ENCODE measurements around the gene MPHOSPH10. TPM values are rescaled to one million over a fixed set of nuclear protein-coding genes. Genes with fewer than 3 reads are reported as not detected.

The MPHOSPH10 gene
- total RNA-seq, 1 donor from 2014 or later, result 28.6 TPM

DNA sequence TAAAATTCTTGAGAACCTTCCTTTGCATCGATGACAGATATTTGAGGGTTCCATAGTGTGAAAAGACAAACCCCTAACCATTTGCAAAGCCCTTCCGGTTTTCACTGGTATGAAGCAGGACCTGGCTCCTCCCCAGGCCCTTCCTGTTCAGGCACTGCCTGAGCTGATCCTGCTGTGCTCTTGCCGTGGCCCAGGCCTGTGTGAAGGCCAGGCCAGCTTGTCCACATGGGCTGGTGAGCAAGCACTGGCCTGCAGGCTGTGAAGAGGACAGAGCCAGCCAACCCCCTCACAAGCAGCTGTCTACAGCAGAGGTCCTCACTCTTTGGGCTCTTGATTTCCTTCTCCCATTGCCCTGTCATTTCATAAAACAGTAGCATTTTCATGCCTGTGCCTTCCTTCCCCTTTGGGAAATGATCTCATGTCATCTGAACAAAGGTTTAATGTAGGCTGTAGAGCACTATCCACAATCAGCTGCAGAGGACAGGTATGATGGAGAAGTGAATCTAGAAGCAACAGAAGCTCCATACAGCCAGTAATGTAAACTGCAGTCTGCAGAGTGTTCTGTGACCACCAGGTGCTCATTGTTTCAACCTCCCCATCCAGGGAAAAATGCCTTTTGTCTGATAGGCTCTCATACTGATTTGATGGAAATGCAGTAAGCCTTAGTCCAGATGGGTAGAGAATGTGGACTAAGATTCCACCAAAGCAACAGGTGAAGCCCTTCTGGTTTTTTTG is 19.8 kb downstream of the MPHOSPH10 start:
- peaks cover 36% of the 10 kb centered on the region for H3K36me3 Mint-ChIP-seq (ENCODE audit: low read depth)
- H3K27me3 Mint-ChIP-seq (ENCODE audit: low read depth), result peaks cover 8% of the 10 kb centered on the region
- TF ChIP-seq, protein P1, sequence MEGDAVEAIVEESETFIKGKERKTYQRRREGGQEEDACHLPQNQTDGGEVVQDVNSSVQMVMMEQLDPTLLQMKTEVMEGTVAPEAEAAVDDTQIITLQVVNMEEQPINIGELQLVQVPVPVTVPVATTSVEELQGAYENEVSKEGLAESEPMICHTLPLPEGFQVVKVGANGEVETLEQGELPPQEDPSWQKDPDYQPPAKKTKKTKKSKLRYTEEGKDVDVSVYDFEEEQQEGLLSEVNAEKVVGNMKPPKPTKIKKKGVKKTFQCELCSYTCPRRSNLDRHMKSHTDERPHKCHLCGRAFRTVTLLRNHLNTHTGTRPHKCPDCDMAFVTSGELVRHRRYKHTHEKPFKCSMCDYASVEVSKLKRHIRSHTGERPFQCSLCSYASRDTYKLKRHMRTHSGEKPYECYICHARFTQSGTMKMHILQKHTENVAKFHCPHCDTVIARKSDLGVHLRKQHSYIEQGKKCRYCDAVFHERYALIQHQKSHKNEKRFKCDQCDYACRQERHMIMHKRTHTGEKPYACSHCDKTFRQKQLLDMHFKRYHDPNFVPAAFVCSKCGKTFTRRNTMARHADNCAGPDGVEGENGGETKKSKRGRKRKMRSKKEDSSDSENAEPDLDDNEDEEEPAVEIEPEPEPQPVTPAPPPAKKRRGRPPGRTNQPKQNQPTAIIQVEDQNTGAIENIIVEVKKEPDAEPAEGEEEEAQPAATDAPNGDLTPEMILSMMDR (IDR thresholded peaks at IDR 0.05), result no peak
- no peak for DNase-seq (ENCODE audit: low spot score)
- no peaks in the 10 kb centered on the region for H3K9me3 Mint-ChIP-seq (ENCODE audit: low read depth)
- no peak overlapping the region for H3K27ac Mint-ChIP-seq (ENCODE audit: unreplicated experiment)
- H3K4me3 Mint-ChIP-seq (ENCODE audit: unreplicated experiment), result no peak overlapping the region
- no peaks in the 10 kb centered on the region for H3K4me1 Mint-ChIP-seq (ENCODE audit: low read depth)

DNA sequence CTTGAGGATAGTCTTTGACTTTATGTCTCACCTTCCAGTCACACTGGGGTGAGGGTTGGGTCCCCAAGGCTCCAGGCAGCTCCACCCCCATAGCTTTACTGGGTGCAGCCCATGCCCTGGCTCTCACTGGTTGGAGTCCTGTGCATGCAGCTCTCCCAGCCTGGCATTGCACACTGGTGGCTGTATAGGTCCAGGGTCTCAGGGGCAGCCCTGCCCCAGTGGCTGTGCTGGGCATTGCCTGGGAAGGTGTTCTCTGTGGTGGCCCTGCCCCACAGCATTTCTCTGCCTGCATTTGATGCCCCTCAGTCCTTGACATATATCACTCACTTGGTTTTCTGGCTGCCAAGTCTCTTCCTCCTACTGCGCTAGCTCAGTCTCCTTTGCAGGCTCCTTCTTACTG is 21.2 kb downstream of the MPHOSPH10 start:
- Mint-ChIP-seq H3K4me3 (ENCODE audit: unreplicated experiment) (no peak overlapping the region), H3K27ac (ENCODE audit: unreplicated experiment) (no peak overlapping the region), H3K4me1 (ENCODE audit: low read depth) (no peaks in the 10 kb centered on the region), H3K9me3 (ENCODE audit: low read depth) (no peaks in the 10 kb centered on the region), H3K36me3 (ENCODE audit: low read depth) (peaks cover 26% of the 10 kb centered on the region), H3K27me3 (ENCODE audit: low read depth) (peaks cover 15% of the 10 kb centered on the region)
- no peak for DNase-seq (ENCODE audit: low spot score)
- TF ChIP-seq, protein P1 (IDR thresholded peaks at IDR 0.05), result no peak

DNA sequence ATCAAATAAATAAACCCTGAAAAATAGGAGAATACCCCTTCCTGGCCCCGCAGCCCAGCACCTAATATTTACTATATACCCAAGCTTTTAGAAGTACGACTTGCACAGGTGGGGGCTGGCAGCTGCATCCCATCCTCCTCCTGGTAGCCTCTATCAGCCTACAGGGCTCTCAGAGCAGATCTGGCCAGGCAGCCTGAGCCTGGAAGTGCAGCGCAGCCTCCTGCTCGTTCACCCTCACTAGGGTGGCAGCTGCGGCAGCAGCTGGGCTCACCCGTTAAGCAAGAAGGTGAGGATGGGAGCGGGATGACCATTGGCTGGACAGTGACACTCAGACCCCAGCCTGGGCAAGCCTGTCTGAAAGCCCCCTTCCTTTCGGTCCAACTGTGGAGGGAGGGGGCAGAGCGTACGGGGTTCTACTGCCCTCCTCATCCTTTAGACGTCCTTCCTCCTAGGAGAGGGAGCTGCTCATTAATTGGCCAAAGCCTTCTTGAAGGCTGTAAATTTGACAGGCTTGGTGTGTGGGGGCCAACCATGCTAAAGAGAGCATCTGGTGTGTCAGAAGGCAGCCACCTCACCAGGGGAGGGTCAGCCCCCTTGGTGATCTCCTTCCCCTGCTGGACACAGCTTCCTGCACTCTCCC is 23.3 kb downstream of the MPHOSPH10 start:
- no peak for DNase-seq (ENCODE audit: low spot score)
- Mint-ChIP-seq H3K9me3 (ENCODE audit: low read depth) (no peaks in the 10 kb centered on the region), H3K27me3 (ENCODE audit: low read depth) (peaks cover 15% of the 10 kb centered on the region), H3K4me1 (ENCODE audit: low read depth) (peaks cover 11% of the 10 kb centered on the region), H3K36me3 (ENCODE audit: low read depth) (peaks cover 13% of the 10 kb centered on the region), H3K27ac (ENCODE audit: unreplicated experiment) (no peak overlapping the region), H3K4me3 (ENCODE audit: unreplicated experiment) (no peak overlapping the region)
- TF ChIP-seq, protein P1 (IDR thresholded peaks at IDR 0.05), result no peak

DNA sequence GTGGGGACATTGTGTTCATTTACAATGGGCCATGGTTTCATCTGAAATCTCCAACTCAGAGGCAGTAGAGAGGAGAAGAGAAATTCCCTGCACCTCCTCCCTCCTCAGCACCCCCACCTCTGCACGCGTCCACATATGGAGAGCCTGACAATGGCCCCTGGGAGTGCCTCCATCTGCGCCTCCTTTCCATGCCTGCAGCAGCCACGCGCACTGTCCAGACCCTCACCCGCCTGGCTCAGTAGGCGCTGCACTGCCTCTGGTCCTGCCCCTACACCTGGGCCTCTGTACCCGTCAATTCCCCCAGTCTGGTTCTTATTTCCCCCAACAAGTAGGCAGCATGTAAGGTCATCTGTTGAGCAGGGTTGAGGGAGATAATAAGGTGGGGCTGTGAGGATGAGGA is 23.8 kb downstream of the MPHOSPH10 start:
- no peak for DNase-seq (ENCODE audit: low spot score)
- Mint-ChIP-seq H3K4me3 (ENCODE audit: unreplicated experiment) (no peak overlapping the region), H3K27me3 (ENCODE audit: low read depth) (peaks cover 15% of the 10 kb centered on the region), H3K4me1 (ENCODE audit: low read depth) (peaks cover 11% of the 10 kb centered on the region), H3K36me3 (ENCODE audit: low read depth) (peaks cover 8% of the 10 kb centered on the region), H3K27ac (ENCODE audit: unreplicated experiment) (no peak overlapping the region), H3K9me3 (ENCODE audit: low read depth) (no peaks in the 10 kb centered on the region)
- TF ChIP-seq, protein P1 (IDR thresholded peaks at IDR 0.05), result no peak

DNA sequence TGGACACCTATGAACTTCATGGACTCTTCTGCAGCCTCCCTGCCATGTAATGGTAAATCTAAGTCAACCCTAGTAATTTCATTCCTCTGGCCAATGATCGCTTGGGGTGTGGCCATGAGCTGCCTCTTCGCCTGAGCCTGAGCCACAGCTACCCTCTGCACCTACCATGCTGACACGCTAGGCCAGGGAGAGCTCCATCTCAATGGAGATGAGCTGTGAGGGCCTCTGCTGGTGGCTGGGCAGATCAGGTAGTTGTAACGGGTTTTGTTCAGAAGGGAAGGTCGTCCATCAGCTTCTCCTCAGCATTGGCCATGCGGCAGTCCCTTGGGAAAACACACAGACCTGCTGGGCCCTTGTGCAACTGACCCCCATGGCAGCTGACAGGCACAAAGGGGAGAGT is 24.4 kb downstream of the MPHOSPH10 start:
- peaks cover 4% of the 10 kb centered on the region for H3K36me3 Mint-ChIP-seq (ENCODE audit: low read depth)
- no peaks in the 10 kb centered on the region for H3K9me3 Mint-ChIP-seq (ENCODE audit: low read depth)
- no peak overlapping the region for H3K4me3 Mint-ChIP-seq (ENCODE audit: unreplicated experiment)
- H3K4me1 Mint-ChIP-seq (ENCODE audit: low read depth), result peaks cover 11% of the 10 kb centered on the region
- no peak overlapping the region for H3K27ac Mint-ChIP-seq (ENCODE audit: unreplicated experiment)
- TF ChIP-seq, protein P1 (IDR thresholded peaks at IDR 0.05), result no peak
- DNase-seq (ENCODE audit: low spot score), result no peak
- H3K27me3 Mint-ChIP-seq (ENCODE audit: low read depth), result peaks cover 17% of the 10 kb centered on the region

Measured in chondrocyte (in vitro differentiated cells).